Measurements from ENCODE around the gene GOLGA1.

DNA sequence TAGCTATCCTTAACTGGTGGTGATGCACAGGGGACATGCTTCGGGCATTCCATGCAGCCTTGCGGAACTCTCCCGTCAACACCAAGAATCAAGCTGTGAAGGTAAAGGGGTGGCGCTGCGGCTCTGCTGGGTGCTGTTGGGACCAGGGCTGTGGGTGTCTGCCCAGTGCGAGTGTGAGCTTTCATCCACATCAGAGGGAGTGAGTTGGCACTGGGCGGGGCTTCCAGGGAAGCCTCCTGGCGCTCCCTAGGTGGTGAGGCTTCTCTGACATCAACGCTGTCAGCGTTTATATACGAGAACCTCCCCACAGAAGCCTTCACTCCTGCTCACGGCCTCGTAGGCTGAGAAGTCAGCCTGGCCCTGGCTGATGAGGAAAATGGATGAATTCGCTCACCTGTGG lies 67.2 kb downstream of the GOLGA1 start:
- TF ChIP-seq CTCF (IDR thresholded peaks at IDR 0.05; ENCODE audit: low read depth, low read length), result no peak
- no peak for TF ChIP-seq EZH2phosphoT487 (IDR thresholded peaks at IDR 0.05; ENCODE audit: low read depth)
